KMS-11 (cell line): ENCODE data around the gene ITGB5.

Experiments used
- H2AFZ ChIP-seq: fragments of 200-600 bp; sonication (generic); 2 replicates; pipeline ENCODE4 v1.6.1; 2016; ENCODE audit warnings: antibody characterized with exemption, mixed run types, low read depth
- H3K27ac ChIP-seq: fragments of 200-600 bp; sonication (generic); 2 replicates; pipeline ENCODE4 v1.6.1; 2016; ENCODE audit warnings: mild to moderate bottlenecking, mixed run types
- H3K27me3 ChIP-seq: fragments of 200-600 bp; sonication (generic); 2 replicates; pipeline ENCODE4 v1.6.1; 2017; ENCODE audit warnings: mild to moderate bottlenecking, low read depth, mixed run types, moderate library complexity; ENCODE audit not compliant: insufficient read depth
- H3K36me3 ChIP-seq: fragments of 200-600 bp; sonication (generic); 2 replicates; pipeline ENCODE4 v1.6.1; 2017; ENCODE audit warnings: mild to moderate bottlenecking, mixed run types; ENCODE audit not compliant: insufficient read depth
- H3K4me1 ChIP-seq: fragments of 200-600 bp; sonication (generic); 2 replicates; pipeline ENCODE4 v1.6.1; 2016; ENCODE audit warnings: mild to moderate bottlenecking, low read depth, mixed run types; ENCODE audit not compliant: poor library complexity, severe bottlenecking
- H3K4me2 ChIP-seq: fragments of 200-600 bp; sonication (generic); 2 replicates; pipeline ENCODE4 v1.7.0; 2016; ENCODE audit warnings: mild to moderate bottlenecking, mixed run types
- H3K4me3 ChIP-seq: fragments of 200-600 bp; sonication (generic); IDR thresholded peaks from 2 replicates; pipeline ENCODE4 v1.6.1; 2017; ENCODE audit warnings: low read depth, low read length, mixed read lengths; ENCODE audit not compliant: insufficient read depth
- H3K79me2 ChIP-seq: fragments of 200-600 bp; sonication (generic); 2 replicates; pipeline ENCODE4 v1.6.1; 2016; ENCODE audit warnings: low read depth, mixed run types; ENCODE audit not compliant: insufficient read depth
- H3K9ac ChIP-seq: fragments of 200-600 bp; sonication (generic); 2 replicates; pipeline ENCODE4 v1.6.1; 2016; ENCODE audit warnings: mild to moderate bottlenecking, mixed run types
- H4K20me1 ChIP-seq: fragments of 200-600 bp; sonication (generic); 2 replicates; pipeline ENCODE4 v1.6.1; 2016; ENCODE audit warnings: mild to moderate bottlenecking, mixed run types; ENCODE audit not compliant: insufficient read depth
- CTCF ChIP-seq: fragments of 200-600 bp; sonication (generic); conservative IDR thresholded peaks from 2 replicates; pipeline ENCODE4 v1.6.1; 2017; ENCODE audit warnings: low read depth, mild to moderate bottlenecking, antibody characterized with exemption, low read length, moderate library complexity, mixed read lengths

ITGB5 gene

GRCh38 chr3:124876401-124876878 lies 10.7 kb downstream of the ITGB5 start:
- peaks cover 44% of the 10 kb centered on the region for H3K4me1 ChIP-seq
- no peak overlapping the region for H2AFZ ChIP-seq
- H4K20me1 ChIP-seq, result no peaks in the 10 kb centered on the region
- peak overlapping the region; percentile 32; the same call in 1 of the 2 replicates for H3K4me2 ChIP-seq
- no peak overlapping the region for H3K9ac ChIP-seq
- H3K27ac ChIP-seq, result peak overlapping the region; percentile 7; the same call in 1 of the 2 replicates
- no peak for TF ChIP-seq CTCF
- peaks cover 62% of the 10 kb centered on the region for H3K79me2 ChIP-seq
- H3K36me3 ChIP-seq, result no peaks in the 10 kb centered on the region
- H3K27me3 ChIP-seq, result no peaks in the 10 kb centered on the region
- no peak overlapping the region for H3K4me3 ChIP-seq

- H3K27me3 ChIP-seq, result no peaks in the 10 kb centered on the region
- H3K4me1 ChIP-seq, result peaks cover 39% of the 10 kb centered on the region
- TF ChIP-seq CTCF, result no peak
- no peak overlapping the region for H3K4me3 ChIP-seq
- H3K36me3 ChIP-seq, result no peaks in the 10 kb centered on the region
- H4K20me1 ChIP-seq, result no peaks in the 10 kb centered on the region
- H3K27ac ChIP-seq, result no peak overlapping the region
- H3K4me2 ChIP-seq, result no peak overlapping the region
- H3K79me2 ChIP-seq, result peaks cover 45% of the 10 kb centered on the region
- no peak overlapping the region for H3K9ac ChIP-seq
- H2AFZ ChIP-seq, result no peak overlapping the region
These were observed 13.9 kb downstream of the ITGB5 start for GRCh38 chr3:124873226-124873625.

- H3K9ac ChIP-seq, result no peak overlapping the region
- no peak overlapping the region for H2AFZ ChIP-seq
- H3K4me3 ChIP-seq, result no peak overlapping the region
- no peaks in the 10 kb centered on the region for H3K4me1 ChIP-seq
- H3K27me3 ChIP-seq, result no peaks in the 10 kb centered on the region
- peaks cover 5% of the 10 kb centered on the region; the same call in 1 of the 2 replicates for H3K79me2 ChIP-seq
- no peak for TF ChIP-seq CTCF
- H4K20me1 ChIP-seq, result no peaks in the 10 kb centered on the region
- no peaks in the 10 kb centered on the region for H3K36me3 ChIP-seq
- H3K4me2 ChIP-seq, result no peak overlapping the region
- H3K27ac ChIP-seq, result no peak overlapping the region
These were observed 19.7 kb downstream of the ITGB5 start for GRCh38 chr3:124867511-124867910.

GRCh38 chr3:124862006-124862405 lies 25.2 kb downstream of the ITGB5 start:
- H3K4me2 ChIP-seq, result no peak overlapping the region
- H3K36me3 ChIP-seq, result no peaks in the 10 kb centered on the region
- no peak overlapping the region for H2AFZ ChIP-seq
- no peaks in the 10 kb centered on the region for H3K27me3 ChIP-seq
- no peak overlapping the region for H3K27ac ChIP-seq
- no peak for TF ChIP-seq CTCF
- H3K4me1 ChIP-seq, result peaks cover 15% of the 10 kb centered on the region
- H3K9ac ChIP-seq, result no peak overlapping the region
- no peaks in the 10 kb centered on the region for H4K20me1 ChIP-seq
- peaks cover 5% of the 10 kb centered on the region; the same call in 1 of the 2 replicates for H3K79me2 ChIP-seq
- no peak overlapping the region for H3K4me3 ChIP-seq
